DMS53 (cell line): ENCODE measurements around the gene TBC1D2B.

Experiments used
- DNase-seq: peaks from one replicate; lab custom pipeline; 2025; lab: John Stamatoyannopoulos, UW

TBC1D2B gene

GRCh38 chr15:78034495-78035191 lies 42.9 kb downstream of the TBC1D2B start:
- no peak for DNase-seq

DNA sequence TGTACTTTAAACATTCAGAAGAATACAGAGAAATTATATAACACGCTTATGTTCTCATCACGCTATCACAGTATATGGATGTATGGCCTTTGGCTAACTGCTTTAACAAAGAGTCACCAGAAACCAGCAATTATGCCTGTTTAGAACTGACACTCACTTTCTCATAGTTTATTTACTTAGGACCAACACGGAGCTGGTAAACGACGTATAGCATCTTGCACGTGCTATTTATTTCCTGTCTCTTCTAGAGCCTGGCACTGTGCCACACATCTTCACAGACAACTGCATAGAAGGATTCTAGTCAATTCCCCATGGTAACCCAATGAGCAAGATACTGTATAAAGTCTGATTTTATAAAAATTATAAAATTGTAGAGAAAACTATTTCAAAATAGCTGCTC lies 43.6 kb downstream of the TBC1D2B start:
- no peak for DNase-seq

GRCh38 chr15:78032671-78033070 lies 44.8 kb downstream of the TBC1D2B start:
- no peak for DNase-seq

GRCh38 chr15:78024883-78025282 lies 52.6 kb downstream of the TBC1D2B start:
- no peak for DNase-seq

DNA sequence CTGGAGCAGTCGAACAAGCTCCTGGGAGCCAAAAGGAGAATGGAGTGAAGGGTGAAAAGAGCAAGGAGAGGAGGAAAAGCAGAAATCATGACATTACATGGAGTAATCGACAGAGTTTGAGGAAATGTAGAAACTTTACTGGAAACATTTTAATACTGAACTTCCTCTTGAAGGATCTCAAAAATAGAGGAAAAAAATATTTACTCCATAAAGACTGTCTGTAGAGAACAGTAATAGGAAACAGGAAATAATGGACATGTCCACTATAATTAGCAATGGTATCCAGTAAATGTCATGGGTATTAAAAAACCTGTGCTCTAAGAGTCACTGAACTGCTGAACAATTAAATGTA lies 53.0 kb downstream of the TBC1D2B start:
- DNase-seq: no peak

DNA sequence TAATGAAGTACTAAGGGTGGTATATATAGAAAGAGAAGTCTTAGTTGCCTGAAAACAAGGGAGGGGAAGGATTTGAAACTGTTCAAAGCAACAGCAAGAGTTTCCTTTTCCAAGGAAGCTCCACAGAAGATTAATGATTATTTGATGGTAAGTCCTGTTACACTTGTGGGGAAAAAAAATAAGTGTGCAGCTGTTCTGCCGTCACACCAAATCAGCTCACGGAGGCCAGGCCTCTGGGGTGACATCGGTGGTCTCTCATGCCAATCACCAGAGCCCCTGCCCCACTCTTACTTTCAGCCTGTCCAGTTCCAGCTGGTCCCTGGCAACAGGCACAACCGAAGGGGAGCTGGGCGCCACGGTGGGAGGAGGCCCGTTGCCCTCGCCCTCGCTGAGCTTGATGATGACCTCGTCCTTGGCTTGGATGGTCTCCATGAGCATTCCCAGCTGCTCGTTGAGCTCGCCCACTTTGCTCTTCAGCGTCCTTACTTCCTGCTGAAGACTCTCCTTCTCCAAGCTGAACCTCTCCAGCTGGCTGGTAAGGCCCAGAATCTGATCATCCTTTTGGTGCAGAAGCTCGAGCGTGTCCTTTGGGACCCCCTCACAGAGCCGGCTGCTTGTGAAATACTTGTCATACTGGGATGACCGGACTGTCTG lies 53.5 kb downstream of the TBC1D2B start:
- DNase-seq: no peak

DNA sequence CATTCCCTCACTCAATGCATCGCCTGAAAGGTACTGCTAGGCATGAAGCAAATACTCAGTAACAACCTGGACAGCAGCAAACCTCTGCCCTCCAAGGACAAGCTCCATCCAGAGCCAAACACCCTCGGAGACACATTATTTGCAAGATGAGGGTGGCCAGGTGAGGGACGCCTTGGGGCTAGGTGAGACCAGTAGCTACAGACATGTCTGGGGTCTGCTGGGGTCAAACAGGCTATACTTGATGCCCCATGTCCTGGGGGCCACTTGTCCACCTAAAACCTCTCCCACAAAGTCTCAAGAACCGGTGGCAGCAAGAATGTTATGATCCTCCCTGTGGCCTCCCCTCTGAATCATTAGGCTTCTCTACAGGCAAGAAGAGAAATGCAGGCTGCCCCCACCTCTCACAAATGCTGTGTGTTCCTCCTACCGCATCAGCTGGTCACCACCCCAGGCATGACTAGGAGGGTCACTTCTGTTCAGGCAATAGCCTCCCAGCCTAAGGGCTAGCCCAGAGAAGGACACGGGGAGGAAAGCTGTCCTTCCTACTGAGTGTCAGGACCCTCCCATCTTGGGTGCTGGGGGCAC lies 54.3 kb downstream of the TBC1D2B start:
- no peak for DNase-seq

- no peak for DNase-seq
Observed at GRCh38 chr15:78021761-78022160, 55.8 kb downstream of the TBC1D2B start.

- no peak for DNase-seq
Observed at GRCh38 chr15:78020007-78020406, 57.5 kb downstream of the TBC1D2B start.

DNA sequence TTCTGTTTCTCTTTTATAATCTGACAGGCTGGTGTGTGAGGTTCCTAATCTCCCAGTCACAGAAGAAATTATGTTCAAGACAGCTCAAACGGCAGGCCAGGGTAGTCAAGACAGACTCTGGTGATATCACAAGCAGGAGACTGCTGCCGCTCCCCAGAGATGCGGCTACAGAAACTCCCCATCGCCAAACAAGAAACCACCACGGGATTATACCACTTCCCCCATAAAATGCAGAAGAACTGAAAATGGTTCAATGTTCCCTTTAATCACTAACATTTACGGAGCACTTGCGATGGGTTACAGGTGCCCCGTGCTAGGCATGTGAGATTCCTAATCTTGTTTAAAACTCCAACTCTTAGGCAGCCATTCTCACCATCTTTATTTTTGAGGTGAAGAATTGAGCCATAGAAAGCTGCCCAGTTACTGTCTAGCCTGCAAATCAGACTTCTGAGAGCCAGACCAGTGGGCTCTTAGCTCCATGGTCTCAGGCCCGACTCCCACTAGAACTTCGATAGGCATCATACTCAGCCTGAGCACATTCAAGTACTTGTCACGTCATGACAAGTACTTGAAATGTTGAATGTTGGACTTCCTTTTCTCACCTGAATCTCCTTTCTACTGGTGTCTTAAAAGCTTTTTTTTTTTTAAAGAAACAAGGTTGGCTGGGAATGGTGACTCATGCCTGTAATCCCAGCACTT lies 58.4 kb downstream of the TBC1D2B start:
- peak; percentile 16 for DNase-seq

- DNase-seq: no peak
Observed at GRCh38 chr15:78018445-78018844, 59.1 kb downstream of the TBC1D2B start.

- DNase-seq: no peak
Observed at GRCh38 chr15:78016860-78017259, 60.7 kb downstream of the TBC1D2B start.

- DNase-seq: no peak
Observed at GRCh38 chr15:78012643-78013077, 64.9 kb downstream of the TBC1D2B start.

DNA sequence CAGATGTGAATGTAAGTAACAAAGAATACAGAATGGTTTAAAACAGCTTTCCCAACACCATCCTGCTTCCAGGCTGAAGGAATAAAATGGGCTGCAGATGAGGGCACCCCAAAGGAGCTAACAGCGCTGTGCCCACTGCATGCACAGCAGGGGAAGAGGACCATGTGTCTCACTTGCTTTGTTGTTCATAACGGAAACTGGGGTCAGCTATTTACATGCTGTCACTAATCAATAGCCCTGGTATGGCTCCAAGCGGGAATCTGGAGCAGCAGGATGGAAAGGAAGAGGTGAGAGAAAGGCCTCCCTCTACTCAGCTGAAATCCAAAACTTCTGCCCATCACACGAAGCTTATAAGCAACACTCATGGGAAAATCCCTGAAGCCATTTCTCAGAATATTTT lies 67.4 kb downstream of the TBC1D2B start:
- DNase-seq: no peak

DNA sequence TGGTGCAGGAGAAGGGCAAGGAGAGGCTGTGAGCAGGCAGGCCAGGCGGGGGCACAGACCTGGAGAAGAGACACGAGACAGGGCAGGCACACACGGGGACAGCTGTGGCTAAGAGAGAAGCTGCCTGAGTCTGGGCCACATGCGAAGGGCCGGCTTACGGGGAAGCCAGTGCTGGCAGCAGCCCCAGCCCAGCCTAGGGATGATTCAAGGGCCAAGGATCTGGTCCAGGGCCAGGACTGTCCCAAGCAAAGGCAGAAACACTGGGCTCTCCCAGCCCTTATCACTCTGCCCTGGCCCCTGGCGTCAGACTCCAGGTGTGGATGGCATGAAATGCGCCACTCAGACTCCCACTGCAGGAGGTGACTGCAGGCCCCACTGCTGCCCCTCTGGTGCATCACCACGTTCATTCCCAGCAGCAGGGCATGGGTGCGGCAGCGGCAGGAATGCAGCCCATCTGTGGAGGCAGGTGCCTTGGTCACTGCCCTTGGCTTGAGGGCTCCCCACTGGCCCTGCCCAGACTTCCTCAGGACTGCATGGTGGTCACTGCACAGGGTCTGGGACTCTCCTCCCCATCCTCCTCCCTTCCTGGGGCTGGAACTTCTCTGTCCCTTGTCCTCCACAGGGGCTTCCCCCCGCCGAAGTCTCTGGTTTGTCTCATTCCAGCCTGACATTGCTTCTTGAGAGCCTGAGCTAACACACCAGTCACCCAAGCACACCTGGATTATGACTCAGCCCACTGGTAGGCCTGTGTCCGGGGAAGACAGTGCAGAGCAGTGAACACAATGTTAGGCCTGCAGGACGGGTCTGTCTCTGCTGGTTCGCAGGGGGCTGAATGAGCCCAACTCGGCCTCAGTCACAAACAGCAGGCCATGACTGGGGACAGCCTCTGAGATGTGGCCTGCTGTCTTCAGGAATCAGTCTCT lies 69.3 kb downstream of the TBC1D2B start:
- DNase-seq: peak; percentile 71

- DNase-seq: no peak
Observed at GRCh38 chr15:78007211-78007931, 70.1 kb downstream of the TBC1D2B start.

GRCh38 chr15:78006567-78007205 lies 70.8 kb downstream of the TBC1D2B start:
- DNase-seq: no peak

- DNase-seq: peak; percentile 95
Observed at GRCh38 chr15:78004919-78005634, 72.4 kb downstream of the TBC1D2B start.

- peak; percentile 78 for DNase-seq
Observed at GRCh38 chr15:78004222-78004727, 73.2 kb downstream of the TBC1D2B start.

DNA sequence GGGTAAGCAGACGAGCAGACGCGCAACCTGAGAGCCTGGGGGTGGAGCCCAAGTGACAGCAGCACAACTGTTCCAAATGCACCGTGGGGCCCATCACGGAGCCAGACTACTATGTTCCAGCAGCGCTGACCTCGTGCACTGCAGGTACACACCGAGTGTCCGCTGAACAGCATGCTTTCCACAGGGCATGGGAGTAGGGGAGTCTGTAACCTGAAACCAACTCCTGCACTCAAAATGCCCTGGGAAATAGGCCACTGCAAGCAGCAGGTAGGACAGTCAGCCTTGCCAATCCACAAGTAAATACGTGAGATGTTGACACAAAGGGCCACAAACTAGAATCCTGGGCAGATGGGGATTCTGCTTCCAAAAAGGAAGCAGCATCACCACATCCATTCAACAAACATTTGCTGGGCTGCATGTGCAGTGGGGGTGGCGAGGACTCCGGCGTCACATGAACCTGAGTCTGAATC lies 73.9 kb downstream of the TBC1D2B start:
- peak; percentile 99 for DNase-seq
